Adrenal gland (tissue), 12 donors: ENCODE data around the gene ZNF302. TPM values are rescaled to one million over a fixed set of nuclear protein-coding genes. Genes with fewer than 3 reads are reported as not detected.

ENCODE experiments used
- DNase-seq, 7 donors: peaks; one replicate each; pipeline ENCODE4 v3.0.0-alpha.2; 2019 to 2020
- H3K27ac ChIP-seq, 5 donors: fragments of 200-600 bp; sonication (generic) in 4 of 5; 1 replicate in 3 of 5; 2 replicates in 2 of 5; pipeline versions ENCODE4 v1.5.1 to v1.8.0; 2016 to 2020; ENCODE audit warnings: mild to moderate bottlenecking in 1 of 5
- H3K27me3 ChIP-seq: fragments of 200-600 bp; 2 replicates; pipeline ENCODE4 v1.8.0; 2021
- H3K36me3 ChIP-seq, 2 donors: fragments of 200-600 bp; replicated peaks in 1 of 2; 1 replicate in 1 of 2; 2 replicates in 1 of 2; pipeline versions ENCODE4 v1.5.1 to v1.8.0; 2018 to 2022
- H3K4me1 ChIP-seq, 2 donors: fragments of 200-600 bp; replicated peaks in 1 of 2; 1 replicate in 1 of 2; 2 replicates in 1 of 2; pipeline versions ENCODE4 v1.5.1 to v1.8.0; 2018 to 2021
- H3K4me3 ChIP-seq, 4 donors: fragments of 200-600 bp; sonication (generic) in 3 of 4; one replicate each; pipeline ENCODE4 v1.5.1; 2016 to 2018
- H3K9me3 ChIP-seq, 3 donors: fragments of 200-600 bp; sonication (generic) in 1 of 3; replicated peaks in 1 of 3; 1 replicate in 2 of 3; 2 replicates in 1 of 3; pipeline versions ENCODE4 v1.5.1 to v1.8.0; 2016 to 2021
- POLR2A ChIP-seq, 2 donors: fragments of 450-650 bp; IDR thresholded peaks; one replicate each; pipeline ENCODE4 v1.6.1; 2017; ENCODE audit warnings: antibody characterized with exemption in 2 of 2, mild to moderate bottlenecking in 2 of 2, moderate library complexity in 1 of 2
- WGBS, 4 donors: extraction: QIAGEN DNeasy Blood & Tissue Kit in 2 of 4; methylation state at CpG; one replicate each; pipeline versions ENCODE4 v1.1.5 to v1.1.7; 2013 to 2017; 5-methylcytosine and 5-hydroxymethylcytosine counted together
- intact Hi-C, 2 donors: fragments of 100-400 bp; cut with DNase I; formaldehyde crosslinking; loops; one replicate each; pipeline versions ENCODE4 v1.14.1 to v1.15.0; 2022 to 2023
- polyA plus RNA-seq, 3 donors: library from polyadenylated mRNA; stranded (reverse); fragments of 200-250 nt in 2 of 3; fragments of 350-450 nt in 1 of 3; fragmentation: Illumina TruSeq in 1 of 3; extraction: RNeasy Lipid Tissue Mini Kit (QIAGEN cat#74804) in 1 of 3; gene quantifications; one replicate each; pipeline ENCODE4 v1.2.3, GENCODE V29; 2013 to 2014
- total RNA-seq, 9 donors: library from RNA; depleted of rRNA in 4 of 9; stranded (reverse); fragments of >200 nt in 4 of 9; fragments of 120-200 nt in 1 of 9; fragmentation: NEBNext Ultra II Directional in 1 of 9; extraction: Animal tissue kit (Norgen Biotek cat#: 25700) in 1 of 9; gene quantifications; one replicate each; pipeline versions ENCODE4 v1.1.0 to v1.2.4, GENCODE V29; 2013 to 2023
- TF ChIP-seq, protein P1 (sequence below), 6 experiments: fragments of 450-650 bp in 4 of 6; fragments of 200-600 bp in 2 of 6; sonication (generic) in 1 of 6; IDR thresholded peaks; 1 replicate in 5 of 6; 2 replicates in 1 of 6; pipeline versions ENCODE4 v1.5.1 to v1.8.0; 2016 to 2021; ENCODE audit warnings: antibody characterized with exemption in 6 of 6, mild to moderate bottlenecking in 2 of 6, moderate library complexity in 1 of 6
- donor health status: healthy with polysubstance abuse.
- donor health status: Bipolar disorder and iron deficiency.
- donor health status: DM: yes; HTN: yes; CAD: no.
- donor health status: DM: no; HTN: no; CAD: no.
- donor health status: DM: no; HTN: no; CAD: no.
- donor health status: DM: yes; HTN: yes; CAD: no.

Gene ZNF302
- total and polyA plus RNA-seq, 12 donors = 12.7 to 67.3 (median 32.9) TPM

DNA sequence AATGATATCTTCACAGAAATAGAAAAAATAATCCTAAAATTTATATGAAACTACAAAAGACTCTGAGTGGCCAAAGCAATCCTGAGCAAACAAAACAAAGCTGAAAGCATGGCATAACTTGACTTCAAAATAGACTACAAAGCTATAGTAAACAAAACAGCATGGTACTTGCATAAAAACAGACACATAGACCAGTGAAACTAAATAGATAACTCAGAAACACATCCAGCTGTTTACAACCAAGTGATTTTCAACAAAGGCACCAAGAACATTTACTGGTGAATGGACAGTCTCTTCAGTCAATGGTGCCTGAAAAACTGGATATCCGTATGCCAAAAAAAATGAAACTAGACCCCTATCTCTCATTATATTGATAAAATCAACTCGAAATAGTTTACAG lies 25.7 kb upstream of the ZNF302 start:
- TF ChIP-seq POLR2A (IDR thresholded peaks at IDR 0.05) = no peak
- TF ChIP-seq, protein P1, sequence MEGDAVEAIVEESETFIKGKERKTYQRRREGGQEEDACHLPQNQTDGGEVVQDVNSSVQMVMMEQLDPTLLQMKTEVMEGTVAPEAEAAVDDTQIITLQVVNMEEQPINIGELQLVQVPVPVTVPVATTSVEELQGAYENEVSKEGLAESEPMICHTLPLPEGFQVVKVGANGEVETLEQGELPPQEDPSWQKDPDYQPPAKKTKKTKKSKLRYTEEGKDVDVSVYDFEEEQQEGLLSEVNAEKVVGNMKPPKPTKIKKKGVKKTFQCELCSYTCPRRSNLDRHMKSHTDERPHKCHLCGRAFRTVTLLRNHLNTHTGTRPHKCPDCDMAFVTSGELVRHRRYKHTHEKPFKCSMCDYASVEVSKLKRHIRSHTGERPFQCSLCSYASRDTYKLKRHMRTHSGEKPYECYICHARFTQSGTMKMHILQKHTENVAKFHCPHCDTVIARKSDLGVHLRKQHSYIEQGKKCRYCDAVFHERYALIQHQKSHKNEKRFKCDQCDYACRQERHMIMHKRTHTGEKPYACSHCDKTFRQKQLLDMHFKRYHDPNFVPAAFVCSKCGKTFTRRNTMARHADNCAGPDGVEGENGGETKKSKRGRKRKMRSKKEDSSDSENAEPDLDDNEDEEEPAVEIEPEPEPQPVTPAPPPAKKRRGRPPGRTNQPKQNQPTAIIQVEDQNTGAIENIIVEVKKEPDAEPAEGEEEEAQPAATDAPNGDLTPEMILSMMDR (IDR thresholded peaks at IDR 0.05) = no peak
- H3K4me1 ChIP-seq = peaks cover 0 to 4% of the 10 kb centered on the region in 2 donors
- WGBS, 4 donors = 69 to 75% (median 73%) methylated on average over 2 of the region's 2 CpGs
- H3K4me3 ChIP-seq = no peak overlapping the region
- no peak for DNase-seq
- H3K27me3 ChIP-seq = no peaks in the 10 kb centered on the region
- no peak overlapping the region for H3K27ac ChIP-seq
- intact Hi-C loops = no loop called here
- no peaks in the 10 kb centered on the region for H3K9me3 ChIP-seq
- no peaks in the 10 kb centered on the region for H3K36me3 ChIP-seq

DNA sequence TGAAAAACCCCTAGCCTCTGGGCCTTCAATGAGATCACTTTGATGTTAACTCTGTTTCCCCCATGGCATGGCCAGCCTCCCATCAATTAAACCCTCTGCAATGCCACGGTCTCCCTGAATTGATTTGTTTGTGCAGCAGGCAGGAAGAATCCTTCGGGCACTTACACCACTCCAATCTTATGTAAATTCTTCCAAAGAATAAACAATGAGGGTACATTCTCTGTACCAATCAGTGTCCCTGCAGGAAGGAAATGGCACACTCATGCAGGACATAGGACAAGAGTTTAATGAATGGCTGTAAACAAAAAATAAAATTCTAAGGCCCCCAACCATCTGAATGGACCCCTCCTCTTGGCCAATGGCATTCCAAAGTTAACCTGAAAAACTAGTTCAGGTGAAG lies 22.7 kb upstream of the ZNF302 start:
- H3K4me3 ChIP-seq = no peak overlapping the region
- peaks cover 0 to 4% of the 10 kb centered on the region in 2 donors for H3K4me1 ChIP-seq
- 62 to 82% (median 73%) methylated on average over 2 of the region's 2 CpGs for WGBS, 4 donors
- intact Hi-C loops = no loop called here
- no peaks in the 10 kb centered on the region for H3K36me3 ChIP-seq
- H3K27me3 ChIP-seq = no peaks in the 10 kb centered on the region
- TF ChIP-seq, protein P1 (IDR thresholded peaks at IDR 0.05) = no peak
- TF ChIP-seq POLR2A (IDR thresholded peaks at IDR 0.05) = no peak
- no peaks in the 10 kb centered on the region for H3K9me3 ChIP-seq
- H3K27ac ChIP-seq = no peak overlapping the region
- no peak for DNase-seq

DNA sequence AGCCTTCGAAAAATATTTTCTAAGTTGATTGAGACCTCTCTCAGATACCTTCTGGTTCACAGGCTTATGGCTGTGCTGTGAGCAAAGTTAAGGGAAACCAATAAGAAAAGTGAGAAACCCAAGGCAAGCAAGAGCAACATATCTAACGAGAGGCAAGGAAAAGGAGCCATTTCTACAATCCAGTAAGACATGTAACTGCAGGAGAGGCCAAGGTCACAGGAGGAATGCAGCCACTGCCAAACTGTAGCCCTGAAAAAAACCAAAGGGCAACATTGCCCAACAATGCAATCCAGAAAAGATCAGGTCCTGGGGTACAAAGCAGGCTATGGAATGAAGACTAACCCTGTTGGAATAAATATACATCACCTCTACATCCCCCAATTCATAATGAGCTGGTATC lies 21.8 kb upstream of the ZNF302 start:
- H3K27ac ChIP-seq = no peak overlapping the region
- H3K4me1 ChIP-seq = peaks cover 0 to 4% of the 10 kb centered on the region in 2 donors
- no peaks in the 10 kb centered on the region for H3K27me3 ChIP-seq
- intact Hi-C loops = no loop called here
- peak in 1 of 7 donors; percentile 27 for DNase-seq
- TF ChIP-seq, protein P1 (IDR thresholded peaks at IDR 0.05) = no peak
- TF ChIP-seq POLR2A (IDR thresholded peaks at IDR 0.05) = no peak
- H3K36me3 ChIP-seq = no peaks in the 10 kb centered on the region
- 37 to 60% (median 55%) methylated on average over 2 of the region's 2 CpGs for WGBS, 4 donors
- H3K4me3 ChIP-seq = no peak overlapping the region
- no peaks in the 10 kb centered on the region for H3K9me3 ChIP-seq

DNA sequence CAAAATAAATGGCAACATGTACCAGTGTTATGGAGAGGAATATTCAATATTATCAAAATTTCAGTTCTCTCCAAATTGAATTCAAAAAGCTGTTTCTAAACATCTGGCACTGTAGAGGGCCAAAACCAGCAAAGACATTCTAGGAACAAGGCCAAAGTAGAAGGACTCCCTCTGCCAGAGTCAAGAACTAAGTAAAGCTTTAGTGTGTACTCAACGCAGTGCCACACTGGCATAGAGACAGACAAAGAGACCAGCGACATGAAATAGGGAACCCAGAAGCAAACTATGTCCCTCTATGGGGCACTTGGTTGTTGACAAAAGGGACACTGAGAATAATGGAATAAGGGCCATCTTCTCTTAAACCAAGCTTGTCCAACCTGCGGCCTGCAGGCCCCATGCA lies 16.1 kb upstream of the ZNF302 start:
- no peak overlapping the region for H3K4me3 ChIP-seq
- H3K27me3 ChIP-seq = no peaks in the 10 kb centered on the region
- 80 to 96% (median 87%) methylated on average over 3 of the region's 3 CpGs for WGBS, 4 donors
- no peaks in the 10 kb centered on the region for H3K9me3 ChIP-seq
- H3K4me1 ChIP-seq = peaks cover under 1 to 7% of the 10 kb centered on the region in 2 donors
- no peaks in the 10 kb centered on the region for H3K36me3 ChIP-seq
- no peak for DNase-seq
- H3K27ac ChIP-seq = no peak overlapping the region
- TF ChIP-seq, protein P1 (IDR thresholded peaks at IDR 0.05) = no peak
- TF ChIP-seq POLR2A (IDR thresholded peaks at IDR 0.05) = no peak
- intact Hi-C loops = no loop called here
